A673 (cell line): Measurements from ENCODE around the gene ERBB3. TPM values are rescaled to one million over a fixed set of nuclear protein-coding genes. Genes with fewer than 3 reads are reported as not detected.

Experiments
- BruUV-seq: library from RNA; stranded (reverse); fragments of 400-500 nt; replicated peaks from 2 replicates; lab custom pipeline; 2021; lab: Mats Ljungman, UMichigan
- CTCF ChIA-PET: fragments of 300-600 bp; sonication (Branson Sonifier 250); formaldehyde crosslinking; loops from one replicate; lab custom pipeline; 2022; ENCODE audit warnings: antibody characterized with exemption; lab: Charles Lee
- POLR2A ChIA-PET: fragments of 300-600 bp; sonication (Branson Sonifier 250); formaldehyde crosslinking; loops from one replicate; lab custom pipeline; 2022; ENCODE audit warnings: antibody characterized with exemption; ENCODE audit not compliant: low non-redundant PET; lab: Charles Lee
- DNase-seq: peaks from one replicate; pipeline ENCODE4 v3.0.0-alpha.2; 2015; ENCODE audit warnings: low spot score
- H3K27ac ChIP-seq: fragments of 200-600 bp; sonication (generic); 2 replicates; pipeline ENCODE4 v1.5.1; 2016; ENCODE audit warnings: mixed run types, low read depth, mild to moderate bottlenecking, mixed read lengths, antibody characterized with exemption, low read length; ENCODE audit not compliant: poor library complexity, severe bottlenecking
- H3K27me3 ChIP-seq: fragments of 200-600 bp; sonication (generic); replicated peaks from 2 replicates; pipeline ENCODE4 v1.6.1; 2017; ENCODE audit warnings: mixed run types, low read depth, mild to moderate bottlenecking, mixed read lengths, antibody characterized with exemption, low read length; ENCODE audit not compliant: insufficient read depth, poor library complexity
- H3K36me3 ChIP-seq: fragments of 200-600 bp; sonication (generic); 2 replicates; pipeline ENCODE4 v1.6.1; 2016; ENCODE audit warnings: mixed run types, mild to moderate bottlenecking, mixed read lengths, antibody characterized with exemption, low read length; ENCODE audit not compliant: insufficient read depth, poor library complexity, severe bottlenecking
- H3K4me1 ChIP-seq: fragments of 200-600 bp; sonication (generic); 2 replicates; pipeline ENCODE4 v1.6.1; 2017; ENCODE audit warnings: mixed run types, mild to moderate bottlenecking, mixed read lengths, antibody characterized with exemption, low read length; ENCODE audit not compliant: insufficient read depth, poor library complexity, severe bottlenecking
- H3K4me3 ChIP-seq: fragments of 200-600 bp; sonication (generic); 2 replicates; pipeline ENCODE4 v1.5.1; 2016; ENCODE audit warnings: low read depth, mixed run types, mild to moderate bottlenecking, mixed read lengths, low read length; ENCODE audit not compliant: poor library complexity, severe bottlenecking
- H3K9me3 ChIP-seq: fragments of 200-600 bp; sonication (generic); 2 replicates; pipeline ENCODE4 v1.6.1; 2016; ENCODE audit warnings: mixed run types, low read depth, mild to moderate bottlenecking, mixed read lengths, antibody characterized with exemption, low read length; ENCODE audit not compliant: poor library complexity, severe bottlenecking
- EZH2 ChIP-seq: fragments of 200-600 bp; sonication (generic); IDR thresholded peaks from 2 replicates; pipeline ENCODE4 v1.6.1; 2017; ENCODE audit warnings: borderline replicate concordance, low read depth, mild to moderate bottlenecking, mixed read lengths, antibody characterized with exemption, low read length; ENCODE audit not compliant: poor library complexity, severe bottlenecking
- intact Hi-C: fragments of 100-400 bp; cut with micrococcal nuclease; formaldehyde crosslinking; loops from one replicate; pipeline ENCODE4 v1.10.0; 2022; ENCODE audit not compliant: unreplicated experiment
- total RNA-seq: library from RNA; stranded (reverse); gene quantifications from 2 replicates; pipeline ENCODE4 v1.2.3, GENCODE V29; 2021
- TF ChIP-seq, protein P1 (sequence below): fragments of 300-800, 200-600 bp; sonication (generic); conservative IDR thresholded peaks from 2 replicates; pipeline ENCODE4 v1.5.1; 2017; ENCODE audit warnings: low read depth, mild to moderate bottlenecking, antibody characterized with exemption, low read length, moderate library complexity, mixed read lengths

ERBB3 gene
- total RNA-seq, 1 experiment from 2014 or later: 2.0 TPM

DNA sequence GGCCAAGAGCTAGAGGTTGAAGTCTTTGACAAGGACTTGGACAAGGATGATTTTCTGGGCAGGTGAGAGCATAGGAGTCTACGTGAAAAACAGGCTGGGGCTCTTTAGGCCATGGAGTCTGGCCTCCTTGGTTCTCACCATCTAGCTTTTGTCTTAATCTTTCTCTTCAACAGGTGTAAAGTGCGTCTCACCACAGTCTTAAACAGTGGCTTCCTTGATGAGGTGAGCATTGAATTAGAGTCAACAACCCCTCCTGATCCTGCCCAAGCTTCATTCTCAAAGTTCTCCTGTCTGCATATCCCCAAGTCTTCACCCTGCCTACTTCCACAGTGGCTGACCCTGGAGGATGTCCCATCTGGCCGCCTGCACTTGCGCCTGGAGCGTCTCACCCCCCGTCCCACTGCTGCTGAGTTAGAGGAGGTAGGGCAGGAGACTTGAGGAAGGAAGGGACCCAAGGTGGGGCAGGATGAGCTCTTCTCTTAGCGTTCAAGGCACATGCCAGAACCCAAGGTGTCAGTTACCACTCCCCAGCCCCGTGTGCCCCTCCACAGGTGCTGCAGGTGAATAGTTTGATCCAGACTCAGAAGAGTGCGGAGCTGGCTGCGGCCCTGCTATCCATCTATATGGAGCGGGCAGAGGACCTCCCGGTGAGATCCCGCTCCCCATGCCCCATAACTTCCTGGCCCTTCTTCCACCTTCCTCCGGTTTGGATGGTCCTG lies 58.0 kb downstream of the ERBB3 start:
- BruUV-seq: TSS peak; percentile 28
- Histone ChIP-seq H3K27ac (no peak overlapping the region), H3K9me3 (no peaks in the 10 kb centered on the region), H3K36me3 (peaks cover 78% of the 10 kb centered on the region), H3K27me3 (no peaks in the 10 kb centered on the region), H3K4me1 (no peaks in the 10 kb centered on the region), H3K4me3 (no peak overlapping the region)
- CTCF ChIA-PET: no interaction called here
- POLR2A ChIA-PET: no interaction called here
- intact Hi-C loops: no loop called here
- no peak for DNase-seq
- TF ChIP-seq, protein P1, sequence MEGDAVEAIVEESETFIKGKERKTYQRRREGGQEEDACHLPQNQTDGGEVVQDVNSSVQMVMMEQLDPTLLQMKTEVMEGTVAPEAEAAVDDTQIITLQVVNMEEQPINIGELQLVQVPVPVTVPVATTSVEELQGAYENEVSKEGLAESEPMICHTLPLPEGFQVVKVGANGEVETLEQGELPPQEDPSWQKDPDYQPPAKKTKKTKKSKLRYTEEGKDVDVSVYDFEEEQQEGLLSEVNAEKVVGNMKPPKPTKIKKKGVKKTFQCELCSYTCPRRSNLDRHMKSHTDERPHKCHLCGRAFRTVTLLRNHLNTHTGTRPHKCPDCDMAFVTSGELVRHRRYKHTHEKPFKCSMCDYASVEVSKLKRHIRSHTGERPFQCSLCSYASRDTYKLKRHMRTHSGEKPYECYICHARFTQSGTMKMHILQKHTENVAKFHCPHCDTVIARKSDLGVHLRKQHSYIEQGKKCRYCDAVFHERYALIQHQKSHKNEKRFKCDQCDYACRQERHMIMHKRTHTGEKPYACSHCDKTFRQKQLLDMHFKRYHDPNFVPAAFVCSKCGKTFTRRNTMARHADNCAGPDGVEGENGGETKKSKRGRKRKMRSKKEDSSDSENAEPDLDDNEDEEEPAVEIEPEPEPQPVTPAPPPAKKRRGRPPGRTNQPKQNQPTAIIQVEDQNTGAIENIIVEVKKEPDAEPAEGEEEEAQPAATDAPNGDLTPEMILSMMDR: no peak
- TF ChIP-seq EZH2: no peak

DNA sequence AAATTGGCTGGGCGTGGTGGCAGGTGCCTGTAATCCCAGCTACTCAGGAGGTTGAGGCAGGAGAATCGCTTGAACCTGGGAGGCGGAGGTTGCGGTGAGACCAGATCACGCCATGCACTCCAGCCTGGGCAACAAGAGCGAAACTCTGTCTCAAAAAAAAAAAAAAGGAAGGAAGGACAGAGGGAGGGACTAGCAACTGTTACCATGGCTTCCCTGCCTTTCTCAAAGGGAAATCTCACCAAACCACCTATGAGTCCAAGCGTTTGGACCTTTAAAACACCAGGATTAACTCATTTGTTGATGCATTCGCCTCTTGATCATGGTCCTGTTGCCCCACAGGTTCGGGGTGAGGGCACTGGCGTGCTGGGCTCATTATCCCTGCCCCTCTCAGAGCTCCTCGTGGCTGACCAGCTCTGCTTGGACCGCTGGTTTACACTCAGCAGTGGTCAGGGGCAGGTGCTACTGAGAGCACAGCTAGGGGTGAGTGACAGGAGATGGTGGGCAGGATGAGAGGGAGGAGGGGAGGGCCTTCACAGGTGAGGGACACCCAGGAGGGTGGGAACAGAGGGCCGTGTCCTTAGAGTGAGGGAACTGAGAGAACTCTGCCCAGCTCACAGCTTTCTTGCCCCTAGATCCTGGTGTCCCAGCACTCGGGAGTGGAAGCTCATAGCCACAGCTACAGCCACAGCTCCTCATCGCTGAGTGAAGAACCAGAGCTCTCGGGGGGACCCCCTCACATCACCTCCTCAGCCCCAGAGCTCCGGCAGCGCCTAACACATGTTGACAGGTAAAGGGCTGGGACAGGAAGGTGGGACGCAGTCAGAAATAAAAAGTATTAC lies 62.2 kb downstream of the ERBB3 start:
- Histone ChIP-seq H3K36me3 (peaks cover 69% of the 10 kb centered on the region), H3K27ac (no peak overlapping the region), H3K9me3 (no peaks in the 10 kb centered on the region), H3K4me1 (no peaks in the 10 kb centered on the region), H3K4me3 (no peak overlapping the region), H3K27me3 (no peaks in the 10 kb centered on the region)
- TF ChIP-seq, protein P1: no peak
- no peak for TF ChIP-seq EZH2
- DNase-seq: no peak
- ChIA-PET CTCF (no interaction called here), POLR2A (no interaction called here)
- intact Hi-C loops: no loop called here
- BruUV-seq: no TSS peak

GRCh38 chr12:56143217-56143616 lies 63.3 kb downstream of the ERBB3 start:
- TSS peak; percentile 46 for BruUV-seq
- peaks cover 59% of the 10 kb centered on the region for H3K36me3 ChIP-seq
- DNase-seq: no peak
- TF ChIP-seq, protein P1: no peak
- no peak for TF ChIP-seq EZH2
- H3K4me1 ChIP-seq: no peaks in the 10 kb centered on the region
- intact Hi-C loops: no loop called here
- H3K9me3 ChIP-seq: no peaks in the 10 kb centered on the region
- CTCF ChIA-PET: no interaction called here
- no peak overlapping the region for H3K4me3 ChIP-seq
- H3K27me3 ChIP-seq: no peaks in the 10 kb centered on the region
- H3K27ac ChIP-seq: no peak overlapping the region
- POLR2A ChIA-PET: interaction anchor here (0.5 kb wide), 1 partner anchor 1695 kb away, joined by 3 read pairs; no protein-coding TSS in a partner anchor
